OCI-M1 (cell line): ENCODE data around the gene COL16A1.

ENCODE experiments used
- DNase-seq: peaks from one replicate; lab custom pipeline; 2025; lab: John Stamatoyannopoulos, UW

The COL16A1 gene

DNA sequence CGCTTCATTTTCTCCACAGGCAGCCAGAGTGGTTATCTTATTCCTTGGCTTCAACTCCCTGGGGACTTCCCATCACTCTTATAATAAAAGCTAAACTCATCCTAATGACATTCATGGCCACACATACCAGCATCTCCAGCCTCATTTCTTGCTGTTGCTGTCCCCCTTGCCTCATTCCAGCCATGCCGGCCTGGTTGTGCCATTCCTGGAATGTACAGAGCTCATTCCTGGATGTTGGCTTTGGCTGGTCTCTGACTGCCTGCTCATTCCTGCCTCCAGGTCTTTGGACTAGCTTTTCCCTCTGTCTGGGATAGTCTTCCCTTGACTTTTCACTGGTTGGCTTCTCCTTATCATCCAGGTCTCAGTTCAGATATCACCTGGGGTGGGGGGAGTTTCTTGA is 56.7 kb downstream of the COL16A1 start:
- DNase-seq = no peak

DNA sequence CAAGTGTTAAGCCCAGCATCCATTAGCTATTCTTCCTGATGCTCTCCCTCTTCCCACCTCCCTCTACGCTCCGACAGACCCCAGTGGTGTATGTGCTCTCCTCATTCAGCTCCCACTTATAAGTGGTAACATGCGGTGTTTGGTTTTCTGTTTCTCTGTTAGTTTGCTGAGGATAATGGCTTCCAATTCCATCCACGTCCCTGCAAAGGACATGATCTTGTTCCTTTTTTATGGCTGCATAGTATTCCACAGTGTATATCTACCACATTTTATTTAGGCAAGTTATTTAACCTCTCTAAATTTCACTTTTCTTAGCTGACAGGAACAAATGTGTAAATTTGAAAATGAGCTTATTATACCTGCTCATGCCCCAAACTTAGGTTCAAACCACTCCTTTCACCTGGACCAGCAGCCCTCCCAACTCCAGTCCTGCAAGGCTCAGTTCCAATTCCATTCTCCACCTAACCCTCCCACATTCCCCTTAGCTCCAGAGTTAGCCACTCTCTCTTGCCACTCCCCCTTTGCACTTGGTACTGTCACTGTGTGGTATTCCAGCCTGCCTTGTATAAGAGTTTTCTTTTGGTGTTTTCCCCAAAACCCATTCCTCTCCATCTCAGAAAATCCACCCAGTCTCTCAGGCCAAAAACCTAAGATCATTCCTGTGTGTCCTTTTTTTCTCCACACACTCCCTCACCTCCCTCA is 57.4 kb downstream of the COL16A1 start:
- no peak for DNase-seq

- DNase-seq = no peak
Measured at GRCh38 chr1:31645274-31645568, 58.6 kb downstream of the COL16A1 start.

- peak; percentile 99 for DNase-seq
Measured at GRCh38 chr1:31644560-31645273, 59.1 kb downstream of the COL16A1 start, which contains the start of gene PEF1. TSS of gene PEF1 (minus strand) at chr1:31644876. CDS start at chr1:31644864, 12 bp downstream.

GRCh38 chr1:31643976-31644559 is 59.7 kb downstream of the COL16A1 start:
- DNase-seq = no peak

DNA sequence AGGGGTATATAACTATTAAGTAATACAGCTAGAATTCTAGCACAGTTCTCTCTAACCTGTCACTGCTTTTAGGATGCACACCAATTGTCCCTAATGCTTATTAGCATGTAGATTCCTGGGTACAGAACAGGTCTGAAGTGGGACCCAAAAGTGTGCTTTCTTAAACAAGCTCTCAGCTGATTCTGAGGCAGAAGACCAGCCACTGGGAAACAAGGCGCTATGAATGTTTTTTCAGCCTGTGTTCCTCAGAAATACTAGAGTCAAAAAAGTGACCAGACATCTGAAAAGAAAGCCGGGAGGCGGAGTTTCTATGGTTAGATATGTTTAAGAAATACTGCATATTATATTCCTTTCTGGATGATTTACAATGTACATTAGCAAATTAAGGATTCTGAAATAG is 60.9 kb downstream of the COL16A1 start:
- DNase-seq = no peak

GRCh38 chr1:31642366-31642765 is 61.5 kb downstream of the COL16A1 start:
- no peak for DNase-seq

GRCh38 chr1:31640964-31641363 is 62.9 kb downstream of the COL16A1 start:
- DNase-seq = no peak

DNA sequence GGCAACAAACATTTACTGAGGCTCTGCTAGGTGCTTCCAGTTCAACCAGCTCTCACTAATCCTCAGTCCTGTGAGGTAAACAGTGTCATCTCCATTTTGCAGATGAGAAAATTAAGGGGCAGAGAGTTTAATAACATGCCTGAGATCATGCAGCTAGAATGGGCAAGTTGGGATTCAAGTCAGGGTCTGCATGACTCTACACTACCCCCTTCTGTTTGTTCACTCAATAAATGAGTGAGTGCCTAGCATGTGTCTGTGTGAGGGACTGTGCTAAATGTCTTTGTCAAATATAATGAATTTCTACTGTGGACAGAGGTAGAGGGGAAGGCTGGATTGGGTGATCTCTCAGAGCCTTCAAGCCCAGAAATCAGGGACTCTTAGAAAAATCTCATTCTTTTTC is 63.6 kb downstream of the COL16A1 start:
- DNase-seq = no peak

DNA sequence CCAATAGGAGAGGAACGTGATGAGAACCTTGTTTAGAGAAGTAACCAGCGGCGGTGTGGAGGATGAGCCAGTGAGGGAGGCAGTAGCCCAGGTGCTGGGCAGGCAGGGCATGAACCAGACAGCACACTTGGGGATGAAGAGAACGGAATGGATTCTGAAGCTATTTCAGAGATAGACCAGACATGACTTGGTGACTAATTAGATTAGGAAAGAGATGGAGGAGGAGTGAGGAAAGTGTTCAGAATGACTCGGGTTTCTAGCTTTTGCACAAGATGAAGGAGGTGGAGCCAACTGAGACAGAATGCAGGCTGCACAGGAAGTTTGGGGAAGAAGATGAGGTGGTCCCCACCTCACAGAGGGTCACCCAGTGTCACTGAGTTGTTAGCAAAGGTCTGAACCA is 64.3 kb downstream of the COL16A1 start:
- no peak for DNase-seq

GRCh38 chr1:31637915-31638673 is 65.7 kb downstream of the COL16A1 start:
- DNase-seq = no peak

DNA sequence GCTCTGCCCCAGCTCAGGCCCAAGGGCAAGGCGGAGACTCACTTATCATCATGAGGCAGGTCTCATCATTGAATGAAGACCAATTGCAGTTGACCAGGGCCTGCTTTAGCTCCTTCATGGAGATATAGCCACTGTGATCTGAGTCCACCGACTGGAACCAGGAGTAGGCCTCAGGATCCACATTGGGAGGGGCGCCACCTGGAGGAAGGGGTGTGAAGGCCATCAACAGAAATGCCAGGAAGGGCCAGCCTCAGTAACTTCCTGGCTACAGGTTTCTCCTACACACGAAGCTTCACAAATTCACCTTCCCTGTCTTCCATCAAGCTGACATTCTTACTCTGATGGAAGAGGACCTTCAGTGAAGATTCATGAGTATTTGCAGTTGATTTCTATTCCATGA is 70.7 kb downstream of the COL16A1 start:
- peak; percentile 55 for DNase-seq

GRCh38 chr1:31632649-31633048 is 71.2 kb downstream of the COL16A1 start:
- DNase-seq = no peak

DNA sequence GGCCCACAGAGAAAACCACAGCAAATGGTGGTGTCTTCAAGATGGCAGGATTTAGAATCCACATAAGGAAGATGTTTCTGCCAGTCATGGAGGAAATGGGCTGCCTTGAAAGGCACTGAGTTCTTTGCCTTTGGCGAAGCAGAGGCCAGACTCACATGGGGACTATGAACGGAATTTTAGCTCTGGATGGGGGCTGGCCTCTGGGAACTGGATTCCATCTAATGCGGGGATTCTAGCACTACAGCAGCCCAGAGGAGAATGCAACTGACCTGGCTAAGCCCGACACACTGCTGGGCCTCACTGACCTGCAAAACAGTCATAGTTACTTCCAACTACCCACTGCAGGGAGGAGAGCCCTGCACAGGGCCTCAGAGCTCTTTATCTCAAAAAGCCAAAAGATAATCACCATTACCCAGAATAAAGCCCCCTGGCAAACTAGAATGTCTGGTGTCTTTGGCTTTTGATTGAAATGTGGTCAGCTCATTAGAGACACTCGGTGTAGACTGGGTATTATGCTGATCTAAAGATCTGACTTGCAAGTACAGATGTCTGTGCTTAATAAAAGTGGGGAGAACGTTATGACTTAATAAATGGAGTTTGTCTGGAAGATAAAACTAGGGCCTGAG is 74.8 kb downstream of the COL16A1 start:
- DNase-seq = no peak

DNA sequence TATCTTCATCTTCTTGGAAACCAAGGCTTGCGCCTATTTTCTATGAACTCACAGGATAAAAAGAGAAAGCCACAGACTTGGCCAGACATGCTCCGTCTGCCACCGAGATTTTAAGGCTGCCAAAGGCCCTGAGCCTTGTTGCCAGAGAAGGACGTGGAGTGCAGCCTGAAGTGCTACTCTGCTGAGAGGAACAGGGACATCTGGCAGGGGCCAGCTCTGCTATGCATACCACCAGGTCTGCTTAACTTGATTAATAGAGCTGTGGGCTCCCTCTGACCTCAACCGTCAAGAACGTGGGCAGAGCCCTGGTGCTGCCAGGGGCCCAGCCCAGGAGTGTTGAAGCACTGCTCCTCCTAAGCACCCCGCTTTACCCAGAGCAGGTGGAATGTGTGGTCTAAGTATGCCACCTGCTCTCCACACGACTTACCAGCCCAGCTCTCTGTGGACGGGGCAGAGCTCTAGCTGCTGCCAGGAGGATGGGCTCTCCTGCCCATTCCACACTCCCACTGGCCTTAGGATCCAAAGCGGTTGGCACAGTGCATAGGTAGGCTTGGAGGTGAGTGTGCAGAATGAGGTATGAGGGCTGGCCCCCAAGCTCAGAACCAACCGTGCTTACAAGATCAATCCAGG is 75.8 kb downstream of the COL16A1 start:
- DNase-seq = no peak

GRCh38 chr1:31627301-31627929 is 76.4 kb downstream of the COL16A1 start:
- DNase-seq = peak; percentile 65

- no peak for DNase-seq
Measured at GRCh38 chr1:31626223-31627207, 77.3 kb downstream of the COL16A1 start.

DNA sequence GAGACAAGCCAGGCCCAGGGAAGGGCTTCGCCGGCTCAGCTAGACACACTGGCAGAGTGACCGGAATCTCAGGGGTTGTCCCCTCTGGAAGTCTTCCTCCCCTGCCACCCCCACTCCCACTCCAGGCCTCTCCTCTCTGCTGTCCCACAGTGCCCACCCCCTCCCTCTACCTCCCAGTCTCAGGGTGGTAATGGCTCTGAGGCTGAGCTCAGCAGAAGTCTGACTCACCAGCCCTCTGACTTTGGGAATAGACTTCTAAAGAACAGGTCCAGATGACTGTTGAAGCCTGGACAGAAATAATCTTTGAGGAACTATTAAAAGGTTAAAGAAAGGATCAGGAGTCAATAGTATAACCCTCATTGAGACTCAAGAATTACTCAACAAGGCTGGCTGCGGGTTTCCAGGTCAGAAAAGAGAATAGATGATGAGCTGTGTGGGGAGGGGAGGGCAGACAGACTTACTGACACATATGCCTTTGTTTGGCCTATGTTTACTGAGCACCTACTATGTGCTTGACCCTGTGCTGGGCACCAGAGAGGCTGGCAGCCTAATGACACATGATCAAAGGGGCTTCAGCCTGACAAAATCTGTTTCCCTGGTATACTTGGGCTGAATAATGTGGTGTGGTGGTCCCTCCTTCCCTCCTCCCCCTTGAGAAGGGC is 78.1 kb downstream of the COL16A1 start:
- no peak for DNase-seq

- no peak for DNase-seq
Measured at GRCh38 chr1:31624731-31625514, 78.9 kb downstream of the COL16A1 start.
